Measurements from ENCODE around the gene ZNF512B.

ZNF512B gene

GRCh38 chr20:63931735-63932134, 38.0 kb downstream of the ZNF512B start:
- TF ChIP-seq CEBPB (IDR thresholded peaks at IDR 0.05): no peak
- TF ChIP-seq CREB1 (IDR thresholded peaks at IDR 0.05; ENCODE audit: low read depth): no peak

- TF ChIP-seq EGR1 (IDR thresholded peaks at IDR 0.05) (no peak), CREB1 (IDR thresholded peaks at IDR 0.05; ENCODE audit: low read depth) (no peak), YY1 (IDR thresholded peaks at IDR 0.05; ENCODE audit: low read depth) (no peak), NFIC (IDR thresholded peaks at IDR 0.05) (no peak), USF1 (IDR thresholded peaks at IDR 0.05) (no peak), REST (IDR thresholded peaks at IDR 0.05; ENCODE audit: low read depth) (no peak), TEAD4 (IDR thresholded peaks at IDR 0.05) (no peak), CEBPB (IDR thresholded peaks at IDR 0.05) (no peak), TCF12 (IDR thresholded peaks at IDR 0.05; ENCODE audit: low read depth) (no peak), EP300 (IDR thresholded peaks at IDR 0.05; ENCODE audit: borderline replicate concordance) (no peak), MAX (IDR thresholded peaks at IDR 0.05) (no peak), ZBTB7A (IDR thresholded peaks at IDR 0.05; ENCODE audit: low read depth) (no peak), RAD21 (IDR thresholded peaks at IDR 0.05; ENCODE audit: low read depth) (no peak), TAF1 (IDR thresholded peaks at IDR 0.05; ENCODE audit: low read depth) (no peak)
These were observed 38.7 kb downstream of the ZNF512B start for GRCh38 chr20:63930971-63931553.

- TF ChIP-seq TEAD4 (IDR thresholded peaks at IDR 0.05) (no peak), CEBPB (IDR thresholded peaks at IDR 0.05) (no peak), RAD21 (IDR thresholded peaks at IDR 0.05; ENCODE audit: low read depth) (no peak)
These were observed 40.7 kb downstream of the ZNF512B start for GRCh38 chr20:63929071-63929470.

- TF ChIP-seq YY1 (IDR thresholded peaks at IDR 0.05; ENCODE audit: low read depth) (no peak), TCF12 (IDR thresholded peaks at IDR 0.05; ENCODE audit: low read depth) (no peak), RAD21 (IDR thresholded peaks at IDR 0.05; ENCODE audit: low read depth) (no peak), CEBPB (IDR thresholded peaks at IDR 0.05) (no peak)
These were observed 43.4 kb downstream of the ZNF512B start for GRCh38 chr20:63926298-63926697.

GRCh38 chr20:63924241-63924640, 45.5 kb downstream of the ZNF512B start:
- TF ChIP-seq TEAD4 (IDR thresholded peaks at IDR 0.05) (no peak), CREB1 (IDR thresholded peaks at IDR 0.05; ENCODE audit: low read depth) (no peak), FOXM1 (IDR thresholded peaks at IDR 0.05; ENCODE audit: borderline replicate concordance, low read depth) (no peak), EP300 (IDR thresholded peaks at IDR 0.05; ENCODE audit: borderline replicate concordance) (no peak)

GRCh38 chr20:63923651-63924050, 46.1 kb downstream of the ZNF512B start:
- TF ChIP-seq EP300 (IDR thresholded peaks at IDR 0.05; ENCODE audit: borderline replicate concordance) (no peak), MAX (IDR thresholded peaks at IDR 0.05) (no peak), CREB1 (IDR thresholded peaks at IDR 0.05; ENCODE audit: low read depth) (no peak), CEBPB (IDR thresholded peaks at IDR 0.05) (no peak), REST (IDR thresholded peaks at IDR 0.05; ENCODE audit: low read depth) (no peak), YY1 (IDR thresholded peaks at IDR 0.05; ENCODE audit: low read depth) (no peak), FOXM1 (IDR thresholded peaks at IDR 0.05; ENCODE audit: borderline replicate concordance, low read depth) (no peak), EGR1 (IDR thresholded peaks at IDR 0.05) (no peak), NFIC (IDR thresholded peaks at IDR 0.05) (no peak), USF1 (IDR thresholded peaks at IDR 0.05) (no peak), TCF12 (IDR thresholded peaks at IDR 0.05; ENCODE audit: low read depth) (no peak), RAD21 (IDR thresholded peaks at IDR 0.05; ENCODE audit: low read depth) (no peak), TAF1 (IDR thresholded peaks at IDR 0.05; ENCODE audit: low read depth) (no peak), TEAD4 (IDR thresholded peaks at IDR 0.05) (no peak), ZBTB7A (IDR thresholded peaks at IDR 0.05; ENCODE audit: low read depth) (no peak)

- TF ChIP-seq TAF1 (IDR thresholded peaks at IDR 0.05; ENCODE audit: low read depth) (no peak), TEAD4 (IDR thresholded peaks at IDR 0.05) (no peak), NFIC (IDR thresholded peaks at IDR 0.05) (no peak)
These were observed 49.5 kb downstream of the ZNF512B start for GRCh38 chr20:63920226-63920625.
